ENCODE results near the gene TRIM66.

The TRIM66 gene

GRCh38 chr11:8720868-8721608, 38.6 kb upstream of the TRIM66 start:
- TF ChIP-seq CTCF (IDR thresholded peaks at IDR 0.05; ENCODE audit: low read depth, low read length, missing control alignments), result no peak
- H3K4me3 ChIP-seq (replicated peaks; ENCODE audit: low read depth, low read length), result no peak overlapping the region
- no peak for DNase-seq (ENCODE audit: extremely low read depth, low read depth)

- TF ChIP-seq CTCF (IDR thresholded peaks at IDR 0.05; ENCODE audit: low read depth, low read length, missing control alignments), result no peak
- H3K4me3 ChIP-seq (replicated peaks; ENCODE audit: low read depth, low read length), result no peak overlapping the region
- no peak for DNase-seq (ENCODE audit: extremely low read depth, low read depth)
These were observed 37.9 kb upstream of the TRIM66 start for GRCh38 chr11:8720352-8720751.

- DNase-seq (ENCODE audit: extremely low read depth, low read depth), result no peak
- peak overlapping the region; percentile 1; the same call in 1 of the 2 replicates for H3K4me3 ChIP-seq (replicated peaks; ENCODE audit: low read depth, low read length)
- TF ChIP-seq CTCF (IDR thresholded peaks at IDR 0.05; ENCODE audit: low read depth, low read length, missing control alignments), result no peak
These were observed 37.3 kb upstream of the TRIM66 start for GRCh38 chr11:8719721-8720120.

- peak overlapping the region; percentile 33 for H3K4me3 ChIP-seq (replicated peaks; ENCODE audit: low read depth, low read length)
- TF ChIP-seq CTCF (IDR thresholded peaks at IDR 0.05; ENCODE audit: low read depth, low read length, missing control alignments), result no peak
- DNase-seq (ENCODE audit: extremely low read depth, low read depth), result peak; percentile 97
These were observed 36.8 kb upstream of the TRIM66 start for GRCh38 chr11:8719211-8719649.

GRCh38 chr11:8717876-8718753, 35.6 kb upstream of the TRIM66 start:
- no peak for TF ChIP-seq CTCF (IDR thresholded peaks at IDR 0.05; ENCODE audit: low read depth, low read length, missing control alignments)
- DNase-seq (ENCODE audit: extremely low read depth, low read depth), result peak; percentile 77

GRCh38 chr11:8717544-8717875, 35.0 kb upstream of the TRIM66 start:
- no peak for DNase-seq (ENCODE audit: extremely low read depth, low read depth)
- no peak for TF ChIP-seq CTCF (IDR thresholded peaks at IDR 0.05; ENCODE audit: low read depth, low read length, missing control alignments)
- peak overlapping the region; percentile 23 for H3K4me3 ChIP-seq (replicated peaks; ENCODE audit: low read depth, low read length)

More at GRCh38 chr11:8717876-8718753, 35.6 kb upstream of the TRIM66 start:
- H3K4me3 ChIP-seq (replicated peaks; ENCODE audit: low read depth, low read length), result peak overlapping the region; percentile 33
